Fibroblast of pulmonary artery (primary cell): Measurements from ENCODE around the gene UFL1.
"Not testable (repeated sequence)": the region's sequence is repeated elsewhere in the genome, so short reads cannot be mapped to it uniquely, and the experiment has no call there.

Experiments used
- DNase-seq: peaks from one replicate; pipeline ENCODE4 v3.0.0-alpha.2; 2010; ENCODE audit warnings: low read depth
- H3K4me3 ChIP-seq: replicated peaks from 2 replicates; pipeline ENCODE4 v1.5.1; 2011; ENCODE audit warnings: low read depth, mild to moderate bottlenecking, control low read depth, low read length, moderate library complexity
- TF ChIP-seq, protein P1 (sequence below): IDR thresholded peaks from 2 replicates; pipeline ENCODE4 v1.5.1; 2011; ENCODE audit warnings: mild to moderate bottlenecking, control low read depth, low read length, inconsistent platforms; ENCODE audit errors: missing control alignments

Gene UFL1

GRCh38 chr6:96542702-96543101, 21.1 kb downstream of the UFL1 start:
- H3K4me3 ChIP-seq, result no peak overlapping the region
- TF ChIP-seq, protein P1, sequence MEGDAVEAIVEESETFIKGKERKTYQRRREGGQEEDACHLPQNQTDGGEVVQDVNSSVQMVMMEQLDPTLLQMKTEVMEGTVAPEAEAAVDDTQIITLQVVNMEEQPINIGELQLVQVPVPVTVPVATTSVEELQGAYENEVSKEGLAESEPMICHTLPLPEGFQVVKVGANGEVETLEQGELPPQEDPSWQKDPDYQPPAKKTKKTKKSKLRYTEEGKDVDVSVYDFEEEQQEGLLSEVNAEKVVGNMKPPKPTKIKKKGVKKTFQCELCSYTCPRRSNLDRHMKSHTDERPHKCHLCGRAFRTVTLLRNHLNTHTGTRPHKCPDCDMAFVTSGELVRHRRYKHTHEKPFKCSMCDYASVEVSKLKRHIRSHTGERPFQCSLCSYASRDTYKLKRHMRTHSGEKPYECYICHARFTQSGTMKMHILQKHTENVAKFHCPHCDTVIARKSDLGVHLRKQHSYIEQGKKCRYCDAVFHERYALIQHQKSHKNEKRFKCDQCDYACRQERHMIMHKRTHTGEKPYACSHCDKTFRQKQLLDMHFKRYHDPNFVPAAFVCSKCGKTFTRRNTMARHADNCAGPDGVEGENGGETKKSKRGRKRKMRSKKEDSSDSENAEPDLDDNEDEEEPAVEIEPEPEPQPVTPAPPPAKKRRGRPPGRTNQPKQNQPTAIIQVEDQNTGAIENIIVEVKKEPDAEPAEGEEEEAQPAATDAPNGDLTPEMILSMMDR, result peak; percentile 43
- peak; percentile 15 for DNase-seq

DNA sequence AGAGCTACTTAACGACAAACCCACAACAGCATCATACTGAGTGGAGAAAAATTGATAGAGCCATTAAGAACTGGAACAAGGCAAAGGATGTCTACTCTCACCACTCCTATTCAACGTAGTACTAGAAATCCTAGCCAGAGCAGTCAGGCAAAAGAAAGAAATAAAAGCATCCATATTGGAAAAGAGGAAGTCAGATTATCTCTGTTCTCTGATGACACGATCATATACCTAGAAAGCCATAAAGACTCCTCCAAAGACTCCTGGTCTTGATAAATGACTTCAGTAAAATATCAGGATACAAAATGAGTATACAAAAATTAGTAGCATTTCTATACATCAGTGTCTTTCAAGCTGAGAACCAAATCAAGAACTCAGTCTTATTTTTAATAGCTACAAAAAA, 24.3 kb downstream of the UFL1 start:
- no peak overlapping the region for H3K4me3 ChIP-seq
- DNase-seq, result no peak

GRCh38 chr6:96547654-96548053, 26.0 kb downstream of the UFL1 start:
- H3K4me3 ChIP-seq, result no peak overlapping the region
- TF ChIP-seq, protein P1, result no peak
- DNase-seq, result no peak

More for the DNA sequence above, 24.3 kb downstream of the UFL1 start:
- TF ChIP-seq, protein P1, result no peak

DNA sequence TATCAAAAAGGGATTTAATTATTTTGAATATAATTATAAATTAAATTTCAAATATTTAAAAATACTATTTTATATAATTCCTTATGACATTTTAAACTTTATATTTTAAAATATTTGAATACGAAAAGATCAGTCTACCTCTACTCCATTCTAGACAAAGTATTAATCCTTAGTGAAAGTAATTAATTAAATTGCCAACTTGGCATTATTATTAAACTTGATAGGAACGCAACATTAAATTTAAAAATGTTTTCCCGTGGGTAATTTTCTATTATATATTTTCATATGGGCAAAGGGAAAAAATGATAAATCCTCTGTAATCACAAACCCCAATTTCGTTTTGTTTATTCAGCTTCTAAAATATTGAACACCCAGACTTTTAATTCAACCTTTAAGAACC, 33.0 kb downstream of the UFL1 start:
- no peak overlapping the region for H3K4me3 ChIP-seq
- TF ChIP-seq, protein P1, result no peak
- no peak for DNase-seq

GRCh38 chr6:96559740-96560139, 38.1 kb downstream of the UFL1 start:
- not testable (repeated sequence) for DNase-seq, H3K4me3 ChIP-seq

GRCh38 chr6:96562886-96563285, 41.3 kb downstream of the UFL1 start, which contains the start of gene FHL5:
TSS of gene FHL5 (plus strand) at chr6:96563128. CDS start at chr6:96603614, 40,486 bp downstream.
- TF ChIP-seq, protein P1, result no peak
- no peak within 1 kb of the TSS for H3K4me3 ChIP-seq
- no peak for DNase-seq

DNA sequence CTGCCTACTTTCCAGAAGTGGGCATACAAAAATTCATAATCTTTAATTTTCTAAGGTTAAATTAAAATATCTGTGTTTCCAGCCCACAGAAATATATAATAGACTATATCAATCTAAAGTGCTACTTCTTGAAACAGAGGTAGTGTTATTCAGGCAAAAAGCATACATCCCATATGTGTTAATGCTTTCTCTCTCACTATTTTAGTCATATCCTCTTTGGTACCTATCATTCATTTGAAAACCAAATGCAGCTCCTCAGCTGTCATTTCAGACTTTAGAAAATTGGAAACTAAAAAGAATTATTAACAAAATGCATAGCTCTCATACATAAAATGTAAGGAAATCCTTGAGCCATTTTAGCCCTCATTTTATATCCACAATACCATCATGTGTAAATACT, 42.2 kb downstream of the UFL1 start:
- DNase-seq, result no peak
- no peak overlapping the region for H3K4me3 ChIP-seq
- TF ChIP-seq, protein P1, result no peak
